Mesothelial cell of epicardium (in vitro differentiated cells): ENCODE data around the gene CAMKMT. TPM values are rescaled to one million over a fixed set of nuclear protein-coding genes. Genes with fewer than 3 reads are reported as not detected.
A peak's percentile ranks its signal among the peaks of the same experiment; 100 is the strongest.

Experiments
- DNase-seq, 2 experiments: peaks; one replicate each; pipeline ENCODE4 v3.0.0; 2021; ENCODE audit warnings: low spot score in 2 of 2; ENCODE audit not compliant: unreplicated experiment in 2 of 2
- H3K27ac Mint-ChIP-seq: 2 replicates; pipeline ENCODE4 v1.8.0; 2021; ENCODE audit warnings: mixed read lengths
- H3K27me3 Mint-ChIP-seq: 2 replicates; pipeline ENCODE4 v1.8.0; 2021; ENCODE audit warnings: low read depth, mixed read lengths
- H3K36me3 Mint-ChIP-seq: 2 replicates; pipeline ENCODE4 v1.8.0; 2021; ENCODE audit warnings: mixed read lengths
- H3K4me1 Mint-ChIP-seq: 2 replicates; pipeline ENCODE4 v1.8.0; 2021; ENCODE audit warnings: mixed read lengths
- H3K4me3 Mint-ChIP-seq: 2 replicates; pipeline ENCODE4 v1.8.0; 2021; ENCODE audit warnings: mild to moderate bottlenecking, moderate library complexity, mixed read lengths
- H3K9me3 Mint-ChIP-seq: 2 replicates; pipeline ENCODE4 v1.8.0; 2021; ENCODE audit warnings: mixed read lengths
- CTCF ChIP-seq: fragments of 200-600 bp; sonication (generic); IDR thresholded peaks from one replicate; pipeline ENCODE4 v1.5.0; 2021; ENCODE audit warnings: antibody characterized with exemption; ENCODE audit not compliant: unreplicated experiment
- total RNA-seq: library from RNA; stranded (reverse); gene quantifications from 3 replicates; pipeline ENCODE4 v1.2.1, GENCODE V29; 2021

Gene CAMKMT
- total RNA-seq, 1 donor from 2014 or later, result 8.3 TPM

GRCh38 chr2:44801841-44802776 is 440.4 kb downstream of the CAMKMT start:
- Mint-ChIP-seq H3K27me3 (peaks cover 99% of the 10 kb centered on the region), H3K9me3 (no peaks in the 10 kb centered on the region), H3K4me3 (peak overlapping the region; percentile 31), H3K36me3 (no peaks in the 10 kb centered on the region), H3K4me1 (peaks cover 8% of the 10 kb centered on the region), H3K27ac (no peak overlapping the region)
- no peak for DNase-seq
- TF ChIP-seq CTCF, result no peak

DNA sequence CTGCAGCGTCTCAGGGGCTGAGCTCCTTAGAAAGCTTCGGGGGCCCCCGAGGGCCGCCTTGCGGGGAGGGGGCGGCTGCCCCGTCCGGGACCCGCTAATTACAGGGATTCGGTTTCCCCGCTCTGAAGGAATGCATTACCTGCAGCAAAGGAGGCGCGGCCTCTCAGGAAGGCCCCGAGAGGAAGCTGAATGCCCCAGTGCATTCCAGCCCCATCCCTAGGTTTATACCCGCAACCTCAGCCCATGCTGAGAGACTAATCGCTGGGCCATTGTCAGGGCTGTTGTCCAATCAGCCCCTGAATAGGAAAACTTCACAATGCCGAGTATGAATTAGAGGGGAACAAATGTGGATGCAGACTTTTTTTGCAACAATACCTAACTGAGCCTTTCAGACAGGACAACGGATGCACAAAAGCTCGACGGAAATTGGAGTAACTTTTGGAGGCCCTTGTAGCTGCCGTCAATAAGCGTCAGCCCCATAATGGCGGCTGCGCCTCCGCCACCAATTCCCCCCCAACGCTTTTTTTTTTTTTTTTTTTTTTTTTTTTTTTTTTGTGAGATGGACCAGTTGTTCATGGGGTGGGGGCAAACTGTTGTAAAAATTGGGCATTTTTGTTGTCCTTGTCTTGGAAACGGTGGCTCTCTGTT is 441.2 kb downstream of the CAMKMT start:
- no peaks in the 10 kb centered on the region for H3K9me3 Mint-ChIP-seq
- TF ChIP-seq CTCF, result no peak
- no peaks in the 10 kb centered on the region for H3K36me3 Mint-ChIP-seq
- no peak overlapping the region for H3K27ac Mint-ChIP-seq
- peaks cover 8% of the 10 kb centered on the region for H3K4me1 Mint-ChIP-seq
- no peak overlapping the region for H3K4me3 Mint-ChIP-seq
- no peak for DNase-seq
- H3K27me3 Mint-ChIP-seq, result peaks cover 98% of the 10 kb centered on the region

DNA sequence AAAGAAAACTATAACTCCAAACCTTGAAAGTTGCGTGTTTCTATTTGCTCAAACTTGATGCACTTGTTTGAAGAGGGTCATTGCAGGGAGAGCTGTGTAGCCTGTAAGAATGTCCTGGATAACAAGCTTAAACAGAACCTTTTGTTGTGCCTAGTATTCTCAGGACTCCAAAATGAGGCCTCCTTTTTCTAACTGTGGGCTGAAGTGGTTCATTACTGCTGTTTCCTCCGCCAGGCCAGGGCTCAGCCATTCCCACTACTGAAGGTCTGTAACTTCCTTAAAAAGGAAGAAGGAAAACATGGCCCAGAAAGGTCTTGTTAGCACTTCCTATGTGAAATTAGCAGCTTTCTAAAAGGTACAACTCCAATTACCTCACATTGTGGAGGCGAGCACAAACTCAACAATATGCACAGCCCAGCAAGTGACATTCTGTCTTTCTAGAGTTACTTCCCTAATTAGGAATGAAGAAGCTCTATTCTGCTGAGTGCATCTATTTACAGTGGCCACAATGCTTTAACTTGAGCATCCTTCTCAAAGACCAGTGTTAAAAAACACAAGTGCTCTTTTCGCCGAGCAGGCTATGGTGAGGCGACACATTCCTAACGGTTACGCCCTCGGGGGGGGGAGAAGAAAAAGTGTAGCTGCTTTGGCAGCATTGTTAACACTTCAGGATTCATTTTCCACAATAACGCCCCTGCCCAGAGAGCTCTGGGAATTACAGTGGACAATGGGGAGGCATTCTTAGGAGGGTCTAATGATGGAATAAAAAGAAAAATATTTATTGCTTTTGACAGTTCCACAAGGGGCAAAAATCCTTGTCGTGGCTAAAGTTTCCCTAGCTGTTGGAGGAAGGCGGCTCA is 442.9 kb downstream of the CAMKMT start:
- Mint-ChIP-seq H3K4me1 (peaks cover 8% of the 10 kb centered on the region), H3K4me3 (no peak overlapping the region), H3K36me3 (no peaks in the 10 kb centered on the region), H3K27me3 (peaks cover 96% of the 10 kb centered on the region), H3K9me3 (no peaks in the 10 kb centered on the region), H3K27ac (no peak overlapping the region)
- TF ChIP-seq CTCF, result no peak
- DNase-seq, result no peak

DNA sequence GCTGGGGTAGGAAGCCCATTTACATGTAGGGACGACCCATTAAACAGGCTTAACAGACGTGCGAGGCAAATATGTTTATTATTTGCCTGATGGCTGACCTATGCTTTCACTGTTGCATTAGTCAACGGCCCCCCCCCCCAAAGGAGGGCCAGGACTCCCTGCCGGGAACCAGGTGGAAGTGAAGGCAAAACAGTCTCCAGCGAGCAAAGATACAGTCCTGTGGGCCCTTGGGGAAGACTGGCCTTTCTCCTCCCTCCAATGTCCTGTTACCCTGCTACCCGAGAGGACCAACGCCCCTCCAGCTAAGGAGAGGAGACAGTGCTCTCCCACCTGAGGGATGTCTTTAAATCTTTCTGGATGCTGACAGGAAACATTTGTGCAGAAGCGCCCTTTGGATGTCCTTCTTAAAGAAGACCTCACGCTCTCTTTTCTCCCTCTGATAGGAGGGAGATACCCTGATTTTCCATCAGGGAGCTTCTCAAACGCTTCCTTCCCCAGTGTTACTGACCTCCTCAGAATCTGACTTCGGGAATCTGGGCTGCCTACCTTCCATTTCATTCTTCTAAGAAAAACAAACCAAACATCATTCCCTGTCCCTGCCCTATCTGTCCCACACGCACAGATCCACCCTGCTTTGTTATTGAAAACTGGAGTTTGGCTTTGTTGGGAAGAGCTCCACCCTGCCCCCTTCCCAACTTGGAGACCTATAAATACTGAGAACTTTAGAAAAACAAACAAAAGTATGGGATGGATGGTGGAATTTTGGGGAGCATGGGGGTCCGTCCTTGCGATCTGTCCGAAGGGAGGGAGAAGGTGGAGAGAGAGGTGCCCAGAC is 443.9 kb downstream of the CAMKMT start:
- Mint-ChIP-seq H3K36me3 (no peaks in the 10 kb centered on the region), H3K4me1 (peaks cover 8% of the 10 kb centered on the region), H3K27ac (no peak overlapping the region), H3K27me3 (peaks cover 96% of the 10 kb centered on the region), H3K9me3 (no peaks in the 10 kb centered on the region), H3K4me3 (no peak overlapping the region)
- DNase-seq, result no peak
- no peak for TF ChIP-seq CTCF
